IPS-18a (cell line): ENCODE results near the gene INCENP.

Experiments used
- H3K27ac ChIP-seq: one replicate; pipeline ENCODE4 v1.5.1; 2013; ENCODE audit warnings: low read length
- H3K27me3 ChIP-seq: one replicate; pipeline ENCODE4 v1.6.1; 2013; ENCODE audit warnings: mild to moderate bottlenecking, low read length; ENCODE audit not compliant: control insufficient read depth, insufficient read depth
- H3K36me3 ChIP-seq: one replicate; pipeline ENCODE4 v1.6.1; 2013; ENCODE audit warnings: low read depth, low read length; ENCODE audit not compliant: control insufficient read depth
- H3K4me1 ChIP-seq: one replicate; pipeline ENCODE4 v1.6.1; 2013; ENCODE audit warnings: low read depth, low read length; ENCODE audit not compliant: control insufficient read depth
- H3K4me3 ChIP-seq: one replicate; pipeline ENCODE4 v1.5.1; 2013; ENCODE audit warnings: low read length
- H3K9ac ChIP-seq: one replicate; pipeline ENCODE4 v1.6.1; 2013; ENCODE audit warnings: mild to moderate bottlenecking, low read length, moderate library complexity
- H3K9me3 ChIP-seq: one replicate; pipeline ENCODE4 v1.6.1; 2013; ENCODE audit warnings: low read depth, low read length; ENCODE audit not compliant: control insufficient read depth

INCENP gene

GRCh38 chr11:62145261-62145871 is 21.6 kb downstream of the INCENP start:
- Histone ChIP-seq H3K36me3 (peaks cover 86% of the 10 kb centered on the region), H3K4me1 (no peaks in the 10 kb centered on the region), H3K9ac (no peak overlapping the region), H3K4me3 (no peak overlapping the region), H3K27ac (no peak overlapping the region), H3K9me3 (no peaks in the 10 kb centered on the region), H3K27me3 (no peaks in the 10 kb centered on the region)

GRCh38 chr11:62146476-62147200 is 22.8 kb downstream of the INCENP start:
- Histone ChIP-seq H3K27me3 (no peaks in the 10 kb centered on the region), H3K4me3 (no peak overlapping the region), H3K36me3 (peaks cover 87% of the 10 kb centered on the region), H3K9me3 (no peaks in the 10 kb centered on the region), H3K4me1 (no peaks in the 10 kb centered on the region), H3K27ac (no peak overlapping the region), H3K9ac (no peak overlapping the region)

GRCh38 chr11:62147545-62147944 is 23.7 kb downstream of the INCENP start:
- Histone ChIP-seq H3K4me3 (no peak overlapping the region), H3K36me3 (peaks cover 81% of the 10 kb centered on the region), H3K27ac (no peak overlapping the region), H3K27me3 (no peaks in the 10 kb centered on the region), H3K9ac (no peak overlapping the region), H3K9me3 (no peaks in the 10 kb centered on the region), H3K4me1 (no peaks in the 10 kb centered on the region)

GRCh38 chr11:62148271-62148980 is 24.6 kb downstream of the INCENP start:
- Histone ChIP-seq H3K27me3 (no peaks in the 10 kb centered on the region), H3K9ac (no peak overlapping the region), H3K36me3 (peaks cover 78% of the 10 kb centered on the region), H3K27ac (no peak overlapping the region), H3K9me3 (no peaks in the 10 kb centered on the region), H3K4me3 (no peak overlapping the region), H3K4me1 (no peaks in the 10 kb centered on the region)

- Histone ChIP-seq H3K4me1 (no peaks in the 10 kb centered on the region), H3K9me3 (no peaks in the 10 kb centered on the region), H3K27ac (no peak overlapping the region), H3K9ac (no peak overlapping the region), H3K4me3 (no peak overlapping the region), H3K36me3 (peaks cover 69% of the 10 kb centered on the region), H3K27me3 (no peaks in the 10 kb centered on the region)
These were observed 26.4 kb downstream of the INCENP start for GRCh38 chr11:62149986-62150886.

- H3K4me1 ChIP-seq = no peaks in the 10 kb centered on the region
- H3K27ac ChIP-seq = no peak overlapping the region
- no peaks in the 10 kb centered on the region for H3K9me3 ChIP-seq
- H3K4me3 ChIP-seq = no peak overlapping the region
- H3K36me3 ChIP-seq = peaks cover 60% of the 10 kb centered on the region
- no peak overlapping the region for H3K9ac ChIP-seq
- H3K27me3 ChIP-seq = no peaks in the 10 kb centered on the region
These were observed 27.3 kb downstream of the INCENP start for GRCh38 chr11:62150887-62151736.

GRCh38 chr11:62151737-62152102 is 27.9 kb downstream of the INCENP start:
- H3K36me3 ChIP-seq = peaks cover 57% of the 10 kb centered on the region
- no peak overlapping the region for H3K27ac ChIP-seq
- no peaks in the 10 kb centered on the region for H3K9me3 ChIP-seq
- no peaks in the 10 kb centered on the region for H3K4me1 ChIP-seq
- no peak overlapping the region for H3K4me3 ChIP-seq
- H3K9ac ChIP-seq = no peak overlapping the region
- no peaks in the 10 kb centered on the region for H3K27me3 ChIP-seq

- Histone ChIP-seq H3K4me1 (no peaks in the 10 kb centered on the region), H3K9me3 (no peaks in the 10 kb centered on the region), H3K4me3 (no peak overlapping the region), H3K9ac (no peak overlapping the region), H3K27ac (no peak overlapping the region), H3K27me3 (no peaks in the 10 kb centered on the region), H3K36me3 (peaks cover 50% of the 10 kb centered on the region)
These were observed 28.7 kb downstream of the INCENP start for GRCh38 chr11:62152245-62153086.

GRCh38 chr11:62153087-62153395 is 29.2 kb downstream of the INCENP start:
- Histone ChIP-seq H3K27ac (no peak overlapping the region), H3K36me3 (peaks cover 44% of the 10 kb centered on the region), H3K9ac (no peak overlapping the region), H3K27me3 (no peaks in the 10 kb centered on the region), H3K9me3 (no peaks in the 10 kb centered on the region), H3K4me1 (no peaks in the 10 kb centered on the region), H3K4me3 (no peak overlapping the region)

GRCh38 chr11:62153617-62154016 is 29.8 kb downstream of the INCENP start:
- Histone ChIP-seq H3K27ac (no peak overlapping the region), H3K9me3 (no peaks in the 10 kb centered on the region), H3K4me1 (no peaks in the 10 kb centered on the region), H3K9ac (no peak overlapping the region), H3K4me3 (no peak overlapping the region), H3K27me3 (no peaks in the 10 kb centered on the region), H3K36me3 (peaks cover 38% of the 10 kb centered on the region)
